ENCODE data around the gene KCNK13.
"Not testable (repeated sequence)": the region's sequence is repeated elsewhere in the genome, so short reads cannot be mapped to it uniquely, and the experiment has no call there.

The KCNK13 gene

GRCh38 chr14:90060965-90061684 lies 669 bp upstream of the KCNK13 start:
- no peak for DNase-seq

DNA sequence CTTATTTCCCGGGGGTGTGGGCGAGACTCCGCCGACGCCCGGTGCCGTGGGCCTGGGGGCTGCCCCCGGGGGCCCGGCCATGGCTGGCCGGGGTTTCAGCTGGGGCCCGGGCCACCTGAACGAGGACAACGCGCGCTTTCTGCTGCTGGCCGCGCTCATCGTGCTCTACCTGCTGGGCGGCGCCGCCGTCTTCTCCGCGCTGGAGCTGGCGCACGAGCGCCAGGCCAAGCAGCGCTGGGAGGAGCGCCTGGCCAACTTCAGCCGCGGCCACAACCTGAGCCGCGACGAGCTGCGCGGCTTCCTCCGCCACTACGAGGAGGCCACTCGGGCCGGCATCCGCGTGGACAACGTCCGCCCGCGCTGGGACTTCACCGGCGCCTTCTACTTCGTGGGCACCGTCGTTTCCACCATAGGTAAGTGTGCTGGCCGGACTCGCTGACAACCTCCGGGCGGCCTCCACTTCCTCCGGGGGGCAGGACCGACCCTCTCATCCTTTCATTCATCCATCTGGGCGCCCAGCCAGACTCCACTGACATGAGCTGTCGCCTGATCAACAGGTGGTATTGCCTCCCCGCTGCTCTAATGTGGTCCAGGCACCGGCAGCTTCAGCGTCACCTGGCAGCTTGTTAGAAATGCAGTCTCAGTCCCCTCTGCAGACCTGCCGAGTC lies 467 bp downstream of the KCNK13 start:
- no peak for DNase-seq

GRCh38 chr14:90062822-90063539 lies 1.2 kb downstream of the KCNK13 start:
- DNase-seq, result no peak

- DNase-seq, result no peak
Observed at GRCh38 chr14:90072350-90072749, 10.6 kb downstream of the KCNK13 start.

DNA sequence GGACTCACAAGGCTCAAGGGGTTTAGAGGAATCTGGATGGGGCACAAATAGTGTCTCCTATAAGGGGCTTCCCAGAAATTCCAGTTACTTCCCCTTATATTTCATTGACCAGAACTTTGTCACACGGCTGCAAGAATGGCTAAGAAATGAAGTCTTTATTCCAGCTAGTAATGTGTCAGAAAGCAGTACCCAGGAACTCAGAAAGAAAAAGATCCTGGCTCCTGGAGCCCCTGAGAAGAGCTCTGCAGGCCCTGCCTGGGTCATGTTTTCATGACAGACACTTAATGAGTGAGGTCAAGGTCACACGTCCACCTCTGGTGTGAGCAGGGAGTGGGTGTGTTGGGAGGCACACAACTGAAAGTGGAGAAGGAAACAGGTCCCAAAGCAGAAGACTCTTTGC lies 17.8 kb downstream of the KCNK13 start:
- no peak for DNase-seq

- no peak for DNase-seq
Observed at GRCh38 chr14:90087433-90087832, 25.6 kb downstream of the KCNK13 start.

DNA sequence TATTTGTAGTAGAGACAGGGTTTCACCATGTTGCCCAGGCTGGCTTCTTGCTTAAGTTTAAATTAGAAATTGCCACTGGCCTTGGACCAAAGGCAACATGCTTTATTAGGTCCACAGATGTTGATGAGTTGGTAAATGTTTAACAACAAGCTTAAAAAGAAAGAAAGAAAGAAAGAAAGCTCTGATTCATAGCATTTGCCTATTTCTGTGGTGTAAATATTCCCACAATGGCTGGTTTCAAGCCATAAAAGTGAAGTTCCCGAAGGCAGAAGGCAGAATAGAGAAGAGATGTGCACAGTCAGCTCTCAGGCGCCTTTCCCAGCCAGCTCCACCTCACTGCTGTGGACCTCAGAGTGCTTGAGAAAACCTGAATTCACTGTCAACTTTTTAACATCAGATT lies 26.4 kb downstream of the KCNK13 start:
- no peak for DNase-seq

- DNase-seq, result not testable (repeated sequence)
Observed at GRCh38 chr14:90089486-90089885, 27.7 kb downstream of the KCNK13 start.

DNA sequence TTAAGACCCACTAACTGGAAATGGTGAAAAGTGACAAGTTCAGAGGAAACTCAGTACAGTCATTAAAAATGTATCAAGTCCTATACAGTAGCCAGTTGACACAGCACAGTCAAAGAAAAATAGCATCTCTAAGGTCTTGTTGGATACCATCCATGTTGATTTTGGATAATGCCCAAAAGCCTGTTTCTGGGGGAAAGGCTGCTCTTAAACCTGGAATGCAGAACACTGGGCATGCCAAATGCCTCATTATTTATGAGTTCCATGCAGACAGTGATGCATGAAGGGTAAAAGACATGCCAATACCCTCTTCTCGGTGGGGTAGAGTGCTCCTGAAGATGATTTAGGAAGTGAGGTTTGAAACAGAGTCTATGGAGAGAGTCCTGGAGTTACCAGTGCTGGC lies 29.6 kb downstream of the KCNK13 start:
- no peak for DNase-seq

DNA sequence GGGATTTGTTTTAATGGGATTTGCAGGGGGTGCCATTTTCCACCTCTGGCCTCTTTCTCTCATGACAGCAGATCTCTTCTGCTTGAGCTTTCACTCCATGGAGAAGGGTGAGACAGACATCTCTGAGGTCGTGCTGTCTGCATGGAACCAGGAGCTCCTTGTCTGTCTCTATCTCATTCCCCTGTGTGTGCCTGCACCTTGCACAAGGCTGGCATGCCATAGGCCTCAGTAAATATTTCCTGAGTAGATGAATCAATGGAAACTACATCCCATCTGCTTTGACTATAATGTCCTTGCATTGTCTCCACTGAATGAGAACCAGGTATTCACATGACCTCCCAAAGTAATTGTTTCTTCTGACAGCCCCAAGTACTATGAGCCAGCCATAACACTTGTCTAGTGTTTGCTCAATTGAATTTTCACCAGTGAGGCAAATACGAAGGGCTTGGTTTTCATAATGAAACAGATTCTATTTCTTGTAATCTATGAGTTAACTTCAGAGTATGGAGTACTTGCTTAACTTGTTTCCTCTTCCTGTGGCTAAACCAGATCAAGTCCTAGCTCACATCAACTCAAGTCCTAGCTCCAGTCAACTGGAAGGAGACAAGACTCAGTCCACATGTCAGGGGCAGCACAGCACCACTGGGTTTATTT lies 32.3 kb downstream of the KCNK13 start:
- no peak for DNase-seq

- DNase-seq, result no peak
Observed at GRCh38 chr14:90095096-90095495, 33.3 kb downstream of the KCNK13 start.

- no peak for DNase-seq
Observed at GRCh38 chr14:90096566-90096965, 34.8 kb downstream of the KCNK13 start.

GRCh38 chr14:90103808-90104207 lies 42.0 kb downstream of the KCNK13 start:
- no peak for DNase-seq

GRCh38 chr14:90105756-90106155 lies 44.0 kb downstream of the KCNK13 start:
- DNase-seq, result no peak

DNA sequence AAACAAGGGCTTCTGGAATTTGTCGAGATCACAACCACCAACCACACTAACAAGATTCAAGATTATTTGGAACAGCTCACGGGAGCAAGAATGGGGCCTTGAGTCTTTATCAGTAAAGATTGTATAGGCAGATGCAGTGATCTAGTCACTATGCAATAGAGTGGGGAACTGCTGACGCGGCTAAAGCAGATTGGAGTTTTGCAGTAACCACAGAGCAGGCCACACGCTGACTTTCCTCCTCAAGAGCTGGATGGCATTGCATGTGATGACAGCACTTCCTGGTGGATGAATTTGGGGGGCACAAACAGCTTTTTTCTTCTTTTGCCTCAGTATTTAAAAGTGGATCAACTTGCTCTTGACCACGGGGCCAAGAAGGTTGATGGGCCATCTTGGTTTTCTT lies 46.0 kb downstream of the KCNK13 start:
- no peak for DNase-seq

DNA sequence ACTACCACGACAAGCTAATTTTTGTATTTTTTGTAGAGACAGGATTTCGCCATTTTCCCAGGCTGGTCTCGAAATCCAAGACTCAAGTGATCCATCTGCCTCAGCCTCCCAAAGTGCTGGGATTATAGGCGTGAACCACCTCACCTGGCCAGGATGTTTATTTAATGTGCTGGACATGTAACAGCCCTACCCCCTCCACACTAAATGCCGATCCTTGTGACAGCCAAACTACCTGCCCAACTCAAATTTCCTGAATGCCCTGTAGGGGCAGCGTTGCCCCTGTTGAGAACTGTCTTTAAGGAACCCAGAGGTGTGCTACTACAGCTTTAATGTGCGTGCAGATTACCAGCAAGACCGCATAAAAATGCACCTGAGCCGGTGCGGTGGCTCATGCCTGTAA lies 48.1 kb downstream of the KCNK13 start:
- no peak for DNase-seq

DNA sequence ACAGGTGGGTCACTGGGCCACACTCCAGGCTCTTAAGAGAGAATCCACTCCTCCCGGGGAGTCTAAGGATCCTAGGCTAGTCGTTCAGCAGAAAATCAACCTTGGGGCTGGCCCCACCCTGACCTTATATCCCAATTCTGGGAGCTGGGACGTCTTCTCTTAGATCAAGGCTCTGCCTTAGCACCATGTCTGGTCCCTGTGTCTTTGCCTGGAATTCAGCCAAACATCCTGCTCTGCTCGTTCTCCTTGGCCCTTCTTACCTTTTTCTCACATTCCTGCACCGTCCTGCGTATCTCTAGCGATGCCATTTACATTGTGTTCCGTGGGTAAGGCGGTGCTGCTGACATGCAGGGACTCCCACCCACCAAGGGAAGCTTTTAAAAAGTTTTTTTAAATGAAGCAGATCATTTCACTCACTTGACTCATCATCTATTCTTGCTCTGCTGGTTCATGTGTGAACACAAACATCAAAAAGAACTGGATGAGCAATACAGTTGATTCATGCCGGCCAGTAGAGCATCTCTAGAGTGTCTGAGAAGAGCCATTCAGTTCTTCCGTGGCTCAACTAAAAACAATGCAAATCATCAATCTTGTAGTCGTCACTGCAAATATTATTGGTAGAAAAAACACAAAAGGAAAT lies 50.2 kb downstream of the KCNK13 start:
- DNase-seq, result no peak

DNA sequence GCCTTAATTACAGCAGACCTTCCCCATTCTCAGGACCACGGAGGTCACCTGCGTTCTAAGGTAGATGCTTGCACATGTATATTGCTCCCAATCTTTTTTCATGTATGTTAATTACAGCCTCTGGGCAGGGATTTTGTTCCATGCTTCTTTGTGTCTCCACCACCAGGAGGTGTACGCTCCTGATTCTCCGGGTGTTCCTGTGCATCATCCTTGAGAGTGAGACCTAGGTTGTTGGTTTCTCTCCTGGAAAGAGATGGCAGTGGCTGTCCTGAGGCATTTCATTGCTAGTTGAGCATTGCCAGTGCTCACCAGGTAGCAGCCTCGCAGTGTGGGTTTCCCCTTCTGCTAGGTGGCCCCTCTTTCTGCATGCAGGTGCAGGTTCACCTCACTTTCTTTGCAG lies 52.8 kb downstream of the KCNK13 start:
- no peak for DNase-seq

DNA sequence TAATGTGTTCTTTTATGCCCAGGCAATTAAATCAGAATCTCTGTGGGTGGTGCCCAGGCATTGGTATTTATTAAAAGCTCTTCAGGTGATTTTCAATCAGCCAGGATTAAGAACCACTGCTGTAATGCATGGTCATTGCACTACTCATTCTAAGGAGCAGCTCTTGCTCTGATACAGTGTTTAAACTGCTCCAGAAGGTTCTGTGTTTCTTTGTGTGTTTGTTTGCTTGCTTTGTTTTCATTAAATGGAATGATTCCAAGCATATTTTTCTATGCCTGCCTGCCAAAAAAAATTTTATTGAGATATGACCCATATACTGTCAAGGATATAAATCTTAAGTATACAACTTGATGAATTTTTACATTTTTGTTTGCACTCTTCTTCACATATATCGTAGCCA lies 54.0 kb downstream of the KCNK13 start:
- DNase-seq, result no peak

DNA sequence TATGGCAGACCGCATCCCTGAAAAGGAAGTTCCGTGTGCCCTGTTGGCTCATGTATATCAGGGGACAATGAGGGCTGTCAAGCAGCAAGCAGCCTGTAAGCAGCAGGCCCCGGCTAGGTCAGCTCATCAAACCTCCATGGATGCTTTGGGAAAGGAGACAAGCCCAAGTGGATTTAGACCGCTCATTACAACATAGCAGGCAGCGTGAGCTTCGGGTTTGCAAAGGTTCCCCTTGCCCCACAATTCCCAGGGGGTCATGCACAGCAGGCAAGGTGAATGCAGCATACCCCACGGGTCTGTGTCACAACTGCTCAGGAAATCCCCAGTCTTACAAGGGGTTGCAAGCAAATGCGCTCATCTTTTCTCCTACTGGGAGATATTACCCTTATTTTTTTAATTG lies 54.6 kb downstream of the KCNK13 start:
- no peak for DNase-seq

DNA sequence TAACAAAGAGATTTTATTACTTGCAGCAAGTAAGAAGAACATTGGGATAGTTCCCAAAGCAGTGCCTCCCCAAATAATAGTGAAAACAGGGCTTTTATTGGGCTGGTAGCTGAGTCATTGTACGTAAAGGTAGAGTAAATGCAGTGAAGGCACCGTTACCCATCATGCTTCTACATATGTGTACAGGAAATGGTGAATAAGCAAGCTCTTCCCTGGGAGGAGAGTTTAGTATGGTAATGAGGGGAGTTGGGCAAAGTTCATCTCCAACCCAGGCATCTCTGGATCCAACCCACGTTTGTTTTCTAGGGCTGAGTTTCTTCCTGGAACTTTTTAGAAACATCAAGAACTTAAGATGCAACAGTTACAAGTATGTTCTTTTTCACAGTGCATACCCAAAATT lies 56.2 kb downstream of the KCNK13 start:
- no peak for DNase-seq

GRCh38 chr14:90126260-90126659 lies 64.5 kb downstream of the KCNK13 start:
- no peak for DNase-seq

Measured in effector CD8-positive, alpha-beta T cell (primary cell).